ENCODE measurements around the gene CCSER1.

GRCh38 chr4:90458576-90458975 lies 331.4 kb downstream of the CCSER1 start:
- TF ChIP-seq CTCF (conservative IDR thresholded peaks at IDR 0.05; ENCODE audit: low read length) (no peak), EZH2phosphoT487 (IDR thresholded peaks at IDR 0.05; ENCODE audit: borderline replicate concordance) (no peak)

Measured in Loucy (cell line).